Sciatic nerve (tissue), 2 donors: ENCODE data around the gene TMEM18. TPM values are rescaled to one million over a fixed set of nuclear protein-coding genes. Genes with fewer than 3 reads are reported as not detected.

ENCODE experiments used
- ATAC-seq: fragments of 200-7000 bp; cut with Tn5 transposase; one replicate; pipeline ENCODE4 v1.9.1; 2020; ENCODE audit warnings: mild to moderate bottlenecking, moderate library complexity
- DNase-seq: peaks from one replicate; pipeline ENCODE4 v3.0.0-alpha.2; 2020; ENCODE audit warnings: low spot score
- intact Hi-C: fragments of 100-400 bp; cut with DNase I; formaldehyde crosslinking; loops from one replicate; pipeline ENCODE4 v1.14.2; 2022
- total RNA-seq: library from RNA; stranded (reverse); fragmentation: NEBNext Ultra II Directional; extraction: Animal tissue kit (Norgen Biotek cat#: 25700); gene quantifications from one replicate; pipeline ENCODE4 v1.2.1, GENCODE V29; 2021
- donor health status: DM: no; HTN: no; CAD: no.
- donor health status: DM: no; HTN: no; CAD: no.

TMEM18 gene
- total RNA-seq, 1 donor from 2014 or later = 27.0 TPM

DNA sequence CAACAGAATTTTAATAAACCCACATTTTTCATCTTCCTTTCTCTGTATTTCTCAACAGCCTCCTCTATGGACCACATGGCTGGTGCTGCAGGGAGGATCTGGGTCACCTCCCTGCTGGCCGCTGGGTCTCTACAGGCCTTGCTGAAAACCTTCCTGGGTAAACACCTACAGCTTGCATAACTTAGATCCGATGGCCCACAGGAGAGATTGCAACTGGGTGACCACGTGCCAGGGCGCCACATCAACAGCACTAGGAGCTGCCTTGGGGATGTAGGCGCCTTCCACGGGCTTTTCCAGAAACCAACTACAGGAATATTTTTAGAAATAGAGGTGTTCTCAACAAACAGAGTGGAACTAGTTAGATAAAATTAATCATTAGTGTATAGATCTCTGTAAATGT lies 19.4 kb downstream of the TMEM18 start:
- ATAC-seq (no peak), DNase-seq (no peak)
- intact Hi-C loops = no loop called here

DNA sequence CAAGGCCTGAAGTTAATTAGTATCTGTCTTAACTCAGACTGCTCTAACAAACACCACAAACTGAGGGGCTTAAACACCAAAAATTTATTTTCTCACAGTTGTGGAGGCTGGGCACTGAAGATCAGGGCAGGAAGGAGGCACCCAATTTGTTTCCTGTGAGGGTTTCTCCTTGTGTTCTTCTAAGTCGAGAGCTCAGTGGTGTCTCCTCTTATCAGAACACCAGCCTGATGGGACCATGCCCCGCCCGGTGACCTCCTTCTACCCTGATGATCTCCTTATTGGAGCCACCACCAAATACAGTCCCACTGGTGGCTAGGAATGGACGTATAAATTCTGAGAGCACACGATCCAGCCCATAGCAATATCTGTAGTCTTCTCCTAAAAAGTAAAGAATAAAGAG lies 20.5 kb downstream of the TMEM18 start:
- no peak for DNase-seq
- no peak for ATAC-seq
- intact Hi-C loops = no loop called here

DNA sequence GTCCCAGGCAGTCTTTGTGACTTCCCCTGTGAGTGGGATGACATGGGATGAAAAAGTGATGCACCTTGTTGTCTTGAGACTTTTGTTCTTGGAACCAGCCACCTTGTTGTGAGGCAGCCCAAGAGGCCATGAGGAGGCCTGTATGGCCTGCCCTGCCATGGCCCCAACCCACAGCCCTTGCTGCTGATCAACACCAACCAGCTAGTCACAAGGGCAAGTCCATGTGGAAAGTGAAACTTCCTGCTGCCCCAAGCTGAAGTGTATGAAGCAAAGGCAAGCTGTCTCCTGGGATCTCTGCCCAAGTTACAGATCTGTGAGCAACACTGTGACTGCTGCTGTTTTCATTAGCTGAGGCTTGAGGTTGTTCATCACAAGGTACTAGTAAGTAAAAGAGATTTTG lies 21.6 kb downstream of the TMEM18 start:
- intact Hi-C loops = no loop called here
- no peak for DNase-seq
- no peak for ATAC-seq

DNA sequence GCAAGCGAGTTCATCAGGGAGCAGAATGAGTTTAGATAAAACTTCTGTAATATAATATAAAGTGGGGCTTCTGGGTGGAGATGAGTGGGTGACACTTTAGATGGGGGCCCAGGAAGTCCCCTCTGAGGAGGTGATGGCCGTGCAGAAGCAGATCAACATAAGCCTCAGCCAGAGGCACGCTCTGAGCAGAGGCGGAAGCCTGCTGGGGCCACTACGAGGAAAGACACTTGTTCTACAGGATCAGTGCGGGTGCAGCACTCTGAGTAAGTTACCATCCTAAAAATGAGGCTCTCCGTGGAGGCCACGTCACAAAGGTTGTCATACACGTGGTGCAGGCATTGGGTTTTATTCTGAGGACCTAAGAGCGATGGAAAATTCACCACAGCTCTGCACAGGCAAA lies 22.3 kb downstream of the TMEM18 start:
- intact Hi-C loops = no loop called here
- DNase-seq (no peak), ATAC-seq (no peak)

DNA sequence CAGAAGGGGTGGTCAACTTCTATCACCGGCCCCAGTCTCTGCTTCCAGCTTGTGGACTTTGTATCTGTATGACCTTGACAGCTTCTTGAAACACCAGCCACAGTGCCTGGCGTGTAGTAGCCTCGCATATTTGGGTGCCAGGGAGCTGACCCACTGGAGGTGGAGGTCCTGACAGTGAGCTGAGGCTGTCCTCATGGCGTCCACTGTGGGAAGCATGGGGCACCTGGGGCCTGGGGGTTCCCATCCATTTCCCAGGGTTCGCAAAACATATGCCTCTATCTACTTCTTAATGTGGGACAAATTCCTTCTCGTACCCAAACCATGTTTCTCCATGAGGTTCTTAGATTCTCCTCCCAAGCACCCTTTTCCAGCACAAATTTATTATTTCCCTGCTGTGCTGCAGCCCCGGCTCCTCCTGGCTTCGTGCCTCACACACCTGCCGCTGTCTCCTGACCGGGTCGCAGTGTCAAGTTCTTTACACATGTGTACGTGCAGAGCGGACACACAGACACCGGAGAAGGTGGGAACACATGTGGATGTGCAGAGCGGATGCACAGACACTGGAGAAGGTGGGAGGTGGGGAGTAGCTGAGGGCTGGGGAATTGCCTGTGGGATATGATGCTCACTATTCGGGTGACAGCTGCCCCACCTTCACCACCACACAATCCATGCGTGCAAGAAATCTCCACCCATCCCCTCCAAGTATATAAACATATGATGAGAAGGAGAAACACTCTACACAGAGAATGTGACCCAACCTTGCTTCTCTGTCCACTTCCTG lies 23.4 kb downstream of the TMEM18 start:
- no peak for DNase-seq
- no peak for ATAC-seq
- intact Hi-C loops = no loop called here

DNA sequence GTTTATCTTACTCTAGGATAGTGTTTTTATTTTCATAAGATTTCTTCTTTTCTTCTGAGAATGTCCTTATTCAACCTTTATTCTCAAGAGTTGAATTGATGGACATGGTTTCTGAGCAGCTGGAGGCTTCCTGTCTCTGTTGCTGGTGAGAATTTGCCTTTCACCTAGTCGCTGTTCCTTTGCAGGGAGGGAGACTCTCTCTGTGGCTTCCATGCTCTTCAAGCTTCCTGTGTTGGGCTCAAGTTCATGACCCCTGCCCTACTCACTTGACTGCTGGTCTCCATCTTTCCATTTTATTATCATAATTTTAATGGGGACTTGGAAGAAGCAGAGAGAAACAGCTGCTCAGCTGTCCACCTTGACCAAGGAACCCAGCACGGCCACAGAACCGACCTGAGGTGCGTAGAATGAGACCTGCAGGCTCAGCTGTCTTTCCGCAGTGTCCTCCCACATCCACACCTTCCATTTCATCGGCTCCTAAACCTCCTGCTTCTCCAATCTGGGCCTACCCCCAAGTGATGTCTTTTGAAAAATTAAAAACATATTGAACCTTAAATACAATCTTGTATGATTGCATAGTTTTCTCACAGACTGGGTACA lies 24.2 kb downstream of the TMEM18 start:
- intact Hi-C loops = no loop called here
- ATAC-seq (no peak), DNase-seq (no peak)

DNA sequence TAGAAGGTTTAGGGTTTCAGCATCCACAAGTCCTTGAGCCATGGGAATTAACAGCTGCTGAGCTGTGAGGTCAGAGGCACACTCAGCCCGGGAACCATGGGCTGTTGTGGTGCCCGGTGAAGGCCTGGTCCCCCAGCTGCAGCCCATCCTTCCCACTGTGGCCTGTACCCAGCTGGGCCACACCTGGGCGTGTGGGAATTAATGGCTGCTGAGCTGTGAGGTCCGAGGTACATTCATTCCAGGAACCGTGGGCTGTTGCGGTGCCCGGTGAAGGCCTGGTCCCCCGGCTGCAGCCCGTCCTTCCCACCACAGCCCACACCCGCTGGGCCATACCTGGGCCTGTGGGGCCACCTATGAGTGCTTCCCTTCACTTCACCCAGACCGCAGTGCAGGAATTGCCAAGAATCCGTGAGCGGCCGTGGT lies 25.2 kb downstream of the TMEM18 start:
- intact Hi-C loops = no loop called here
- DNase-seq (no peak), ATAC-seq (no peak)

DNA sequence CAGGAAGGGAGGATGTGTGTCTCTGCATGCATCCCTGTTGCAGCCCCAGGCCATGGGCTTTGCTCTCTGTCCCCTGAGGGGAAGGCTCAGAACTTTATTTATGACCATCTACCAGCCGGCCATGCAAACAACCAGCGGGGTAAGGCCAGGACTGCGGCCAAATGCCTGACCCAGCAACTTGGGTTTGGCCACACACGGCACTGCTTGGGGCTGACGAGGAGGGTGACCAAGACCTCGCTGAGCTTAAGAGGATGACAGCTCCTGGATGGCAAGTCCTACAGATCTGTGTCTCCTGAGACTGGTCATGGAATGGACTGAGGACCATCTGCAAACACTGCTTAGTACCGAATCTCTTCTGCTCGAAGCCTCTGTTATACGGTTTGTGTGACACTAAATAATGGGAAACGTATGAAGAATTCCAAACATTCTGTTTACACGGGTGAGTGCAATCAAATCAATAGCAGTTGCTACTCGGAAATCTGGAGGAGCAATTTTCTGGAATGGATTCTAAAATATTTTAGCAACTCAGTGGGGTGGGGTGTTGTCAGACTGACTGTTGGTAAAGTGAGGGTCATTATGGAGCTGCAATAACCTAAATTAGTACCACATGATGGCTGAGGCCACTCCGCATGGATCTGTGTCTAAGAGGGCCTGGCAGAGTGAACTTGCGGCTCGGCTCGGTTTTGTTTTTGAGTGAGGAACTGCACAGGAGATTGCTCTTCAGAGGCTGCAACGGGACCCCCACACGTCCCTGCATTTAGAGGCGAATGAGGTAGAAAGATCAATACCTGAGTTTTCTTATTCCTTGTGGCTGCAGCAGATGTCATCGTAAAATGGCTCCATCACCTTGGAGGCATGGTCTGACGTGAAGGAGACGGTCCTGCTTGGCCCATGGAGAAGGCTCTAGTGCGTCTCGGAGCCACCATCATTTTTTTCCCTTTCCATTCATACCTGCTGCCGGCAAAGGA lies 26.6 kb downstream of the TMEM18 start:
- no peak for ATAC-seq
- intact Hi-C loops = no loop called here

DNA sequence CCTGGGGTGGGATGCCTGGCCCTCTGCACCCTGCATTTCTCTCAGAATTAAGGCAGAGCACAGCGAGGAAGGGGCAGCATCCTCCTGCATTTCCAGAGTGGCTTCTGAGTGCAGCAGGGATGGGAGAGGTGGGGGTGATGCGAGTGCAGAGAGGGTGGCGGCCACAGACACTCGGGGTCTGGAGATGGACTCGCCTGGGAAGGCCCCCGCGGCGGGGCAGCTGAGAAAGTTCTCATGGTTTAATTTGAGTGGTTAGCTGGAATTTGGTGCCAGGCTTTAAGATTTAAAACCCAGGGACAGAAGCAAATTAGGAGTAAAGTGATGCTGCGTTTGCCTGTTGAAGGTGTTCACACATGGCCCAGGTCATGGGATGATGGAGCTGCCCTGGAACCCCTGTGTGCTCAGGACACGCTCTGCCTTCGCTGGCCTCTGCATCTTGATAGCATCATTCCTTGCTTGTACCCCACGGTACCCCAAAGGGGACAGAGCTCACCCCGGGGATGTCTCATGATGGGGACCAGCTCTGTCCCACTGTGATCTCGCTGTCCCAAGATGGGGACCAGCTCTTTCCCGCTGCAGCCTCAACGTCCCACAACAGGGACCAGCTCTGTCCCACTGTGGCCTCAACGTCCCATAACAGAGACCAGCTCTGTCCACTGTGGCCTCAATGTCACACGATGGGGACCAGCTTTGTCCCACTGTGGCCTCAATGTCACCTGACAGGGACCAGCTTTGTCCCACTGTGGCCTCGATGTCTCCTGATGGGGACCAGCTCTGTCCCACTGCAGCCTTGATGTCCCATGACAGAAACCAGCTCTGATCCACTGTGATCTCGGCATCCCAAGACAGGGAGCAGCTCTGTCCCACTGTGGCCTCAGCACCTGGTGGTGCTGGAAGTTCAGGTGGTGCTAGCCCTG lies 27.5 kb downstream of the TMEM18 start:
- ATAC-seq (peak; percentile 20), DNase-seq (no peak)
- intact Hi-C loops = no loop called here

More for the DNA sequence above, 26.6 kb downstream of the TMEM18 start:
- no peak for DNase-seq

DNA sequence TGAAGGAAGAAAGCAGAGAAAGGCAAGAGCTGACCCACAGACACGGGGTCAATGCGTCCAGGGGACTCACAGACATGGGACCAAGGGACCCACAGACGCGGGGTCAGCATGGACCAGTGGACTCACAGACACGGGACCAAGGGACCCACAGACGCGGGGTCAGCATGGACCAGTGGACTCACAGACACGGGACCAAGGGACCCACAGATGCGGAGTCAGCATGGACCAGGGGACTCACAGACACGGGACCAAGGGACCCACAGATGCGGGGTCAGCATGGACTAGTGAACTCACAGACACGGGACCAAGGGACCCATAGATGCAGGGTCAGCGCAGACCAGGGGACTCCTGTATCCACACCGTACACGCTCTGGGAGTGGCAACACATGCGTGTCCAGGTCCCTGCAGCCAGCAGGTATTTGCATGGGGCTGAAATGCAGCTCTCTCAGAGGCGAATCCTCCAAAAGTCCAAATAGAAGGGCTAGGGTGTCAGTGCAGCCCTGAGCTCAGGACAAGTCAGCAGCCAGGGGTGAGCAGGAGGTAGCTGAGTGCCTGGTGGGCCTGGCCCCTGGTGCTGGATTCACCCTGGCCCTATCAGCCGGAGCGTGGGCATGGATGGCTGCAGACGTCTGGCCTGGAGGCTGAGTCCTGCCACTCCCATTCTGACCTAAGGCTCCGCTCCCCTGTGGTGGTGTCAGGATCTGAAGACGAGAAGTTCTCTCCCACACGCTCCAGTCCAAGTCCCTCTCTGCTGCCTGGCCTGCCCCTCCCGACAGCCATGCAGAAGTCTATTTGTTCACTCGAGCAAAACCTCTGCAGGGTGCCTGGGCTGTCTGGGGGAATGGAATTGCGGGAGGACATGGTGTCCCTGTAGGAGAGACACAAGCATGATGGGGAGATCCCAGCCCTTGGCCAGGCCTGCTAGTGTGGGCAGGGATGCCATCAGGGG lies 28.5 kb downstream of the TMEM18 start:
- ATAC-seq (no peak), DNase-seq (no peak)
- intact Hi-C loops = no loop called here

DNA sequence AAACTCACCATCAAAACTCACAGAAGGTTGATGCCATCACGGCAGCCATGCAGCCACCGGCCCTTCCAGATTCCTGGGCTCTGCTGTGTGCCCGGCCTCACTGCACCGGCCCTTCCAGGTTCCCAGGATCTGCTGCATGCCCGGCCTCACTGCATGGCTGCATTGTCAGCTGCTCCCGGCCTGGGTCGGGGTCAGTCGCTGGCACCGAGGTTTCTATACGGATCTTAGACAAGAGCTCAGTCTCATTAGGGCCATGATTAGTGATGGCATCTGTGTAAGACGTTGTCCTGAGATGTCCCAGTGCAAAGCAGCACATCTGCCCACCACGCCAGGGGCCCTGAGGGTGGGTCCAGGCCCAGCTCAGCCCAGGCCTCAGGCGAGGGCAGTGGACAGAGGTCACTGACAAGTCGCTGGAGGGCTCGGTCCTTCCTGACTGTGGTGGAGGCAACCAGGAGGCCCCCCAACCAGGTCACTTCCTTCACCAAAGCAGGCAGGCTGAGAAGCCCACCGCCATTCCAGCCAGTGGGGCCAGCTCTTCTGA lies 29.4 kb downstream of the TMEM18 start:
- DNase-seq = no peak
- intact Hi-C loops = no loop called here
- no peak for ATAC-seq

DNA sequence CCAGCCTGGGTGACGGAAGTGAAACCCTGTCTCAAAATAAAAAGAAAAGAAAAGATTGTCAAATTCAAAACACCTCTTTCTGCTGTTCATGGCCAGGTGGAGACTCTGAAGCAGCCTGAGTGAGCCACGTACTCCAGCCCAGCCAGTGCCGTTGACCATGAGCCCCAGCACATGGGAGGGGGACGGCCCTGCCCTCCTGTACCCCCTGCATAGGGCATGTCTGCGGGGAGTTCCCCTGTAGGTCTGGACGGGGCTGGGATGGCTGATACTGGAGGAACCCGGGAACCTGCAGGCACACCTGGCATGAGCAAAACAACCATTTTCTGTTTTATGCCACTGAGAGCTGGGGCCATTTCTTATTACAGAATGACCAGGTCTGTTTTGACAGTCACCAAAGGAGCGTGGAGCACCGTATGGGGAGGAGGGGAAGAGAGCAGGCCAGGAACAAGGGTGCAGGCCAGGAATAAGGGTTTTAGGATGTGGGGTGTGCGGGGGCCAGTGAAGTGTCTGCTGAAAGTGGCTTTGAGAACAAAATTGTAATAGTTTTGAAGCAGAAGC lies 30.1 kb downstream of the TMEM18 start:
- intact Hi-C loops = no loop called here
- DNase-seq = no peak
- ATAC-seq = no peak

DNA sequence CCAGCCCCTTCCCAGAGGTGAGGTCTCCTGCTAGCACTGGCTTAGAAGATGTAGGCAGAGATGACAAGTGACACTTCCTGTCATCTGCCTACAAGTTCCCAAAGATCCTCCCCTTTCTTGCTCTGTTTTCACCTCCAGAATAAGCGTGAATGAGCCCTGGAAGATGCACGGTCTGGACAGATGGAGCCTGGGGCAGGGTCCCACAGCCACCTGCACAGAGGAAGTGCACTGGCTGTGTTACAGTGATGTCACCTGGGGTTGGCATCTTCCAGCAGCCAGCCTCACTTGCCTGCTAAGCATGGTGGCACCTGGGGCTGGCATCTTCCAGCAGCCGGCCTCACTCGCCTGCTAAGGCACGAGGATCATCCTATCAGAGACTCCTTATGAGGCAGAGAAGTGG lies 32.3 kb downstream of the TMEM18 start:
- ATAC-seq = no peak
- no peak for DNase-seq
- intact Hi-C loops = no loop called here

DNA sequence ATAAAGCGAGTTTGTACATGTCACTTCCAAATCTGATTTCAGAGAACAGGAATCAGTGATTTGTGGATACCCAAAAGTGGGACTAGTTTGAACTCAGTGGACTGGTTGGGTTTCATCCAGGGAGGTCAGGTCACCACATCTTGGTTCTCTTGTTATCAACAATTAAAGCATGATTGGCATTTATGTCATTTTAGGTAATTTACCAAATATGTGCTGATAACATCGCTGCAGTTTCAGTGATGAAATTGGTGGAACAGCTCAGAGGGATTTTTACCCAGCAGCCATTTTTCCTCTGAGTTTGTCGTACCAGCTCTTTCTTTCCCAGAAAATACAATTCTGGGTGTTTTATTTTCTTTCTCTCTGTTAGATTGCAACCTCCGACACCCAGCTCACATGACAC lies 33.4 kb downstream of the TMEM18 start:
- DNase-seq (no peak), ATAC-seq (no peak)
- intact Hi-C loops = no loop called here

DNA sequence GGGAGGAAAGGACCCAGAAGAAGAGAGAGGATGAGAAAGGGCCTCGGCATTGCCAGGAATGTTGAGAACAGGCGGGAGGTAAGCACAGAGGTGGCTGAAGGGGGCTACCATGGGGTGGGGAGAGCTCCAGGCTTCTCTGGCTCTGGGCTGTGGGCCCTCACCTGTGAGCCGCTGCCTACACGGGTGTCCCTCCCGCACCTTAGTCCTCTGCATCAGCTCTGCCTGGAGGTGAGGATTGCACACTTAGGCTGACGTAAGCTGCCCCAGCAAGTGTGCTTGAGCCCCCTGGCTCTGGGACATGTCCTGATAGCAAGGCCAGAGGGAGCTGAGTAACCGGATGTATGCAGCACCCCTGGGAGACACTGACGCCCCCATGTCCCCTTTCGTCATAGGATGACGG lies 33.9 kb downstream of the TMEM18 start:
- DNase-seq (no peak), ATAC-seq (no peak)
- intact Hi-C loops = no loop called here

DNA sequence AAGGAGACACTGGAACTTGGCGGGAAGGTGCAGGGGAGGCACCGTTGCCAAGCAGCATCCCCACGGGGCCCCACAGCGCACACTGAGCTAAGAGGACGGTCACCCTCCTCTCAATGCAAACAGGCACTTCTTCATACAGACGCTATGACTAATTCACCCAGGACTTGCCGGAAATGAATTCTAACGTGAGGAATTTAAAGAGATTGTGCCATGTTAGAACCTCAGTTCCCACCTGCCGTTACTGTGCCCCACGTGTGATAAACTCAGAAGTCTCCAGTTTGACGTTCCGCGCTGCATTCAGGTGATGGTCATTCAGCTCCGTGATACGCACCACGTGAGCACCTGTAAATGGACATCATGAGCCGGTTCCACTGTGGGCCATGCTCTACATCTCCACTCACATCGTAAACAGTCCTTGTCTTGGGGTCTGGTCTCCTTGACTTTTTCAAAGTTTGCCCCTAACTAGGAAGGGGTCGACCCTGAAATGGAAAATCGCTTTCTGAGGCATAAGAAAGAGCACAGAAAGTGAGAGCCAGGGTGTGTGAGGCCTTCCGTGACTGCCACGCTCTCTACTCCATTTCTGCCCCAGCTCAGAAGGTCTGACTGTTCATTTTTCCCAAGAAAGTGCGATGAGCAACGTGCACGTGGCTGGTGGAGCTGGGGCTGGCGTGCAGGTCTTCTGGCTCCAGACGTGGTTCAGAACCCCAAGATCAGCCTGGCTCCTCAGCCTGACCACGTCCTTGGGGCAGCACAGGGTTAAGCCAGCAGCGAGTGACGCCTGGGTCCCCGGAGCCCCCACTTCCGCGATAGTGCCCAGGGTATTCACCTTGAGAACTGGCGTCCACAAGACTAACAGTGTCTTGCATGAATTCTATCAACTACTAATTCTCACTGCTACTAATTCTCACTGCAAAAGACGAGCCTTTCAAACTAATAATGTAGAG lies 35.1 kb downstream of the TMEM18 start:
- intact Hi-C loops = no loop called here
- no peak for DNase-seq
- ATAC-seq = no peak
